ENCODE measurements around the gene LUZP4. TPM values are rescaled to one million over a fixed set of nuclear protein-coding genes. Genes with fewer than 3 reads are reported as not detected.
"Not testable (repeated sequence)": the region's sequence is repeated elsewhere in the genome, so short reads cannot be mapped to it uniquely, and the experiment has no call there.

LUZP4 gene
- polyA plus RNA-seq, 6 donors from 2014 or later = not detected

DNA sequence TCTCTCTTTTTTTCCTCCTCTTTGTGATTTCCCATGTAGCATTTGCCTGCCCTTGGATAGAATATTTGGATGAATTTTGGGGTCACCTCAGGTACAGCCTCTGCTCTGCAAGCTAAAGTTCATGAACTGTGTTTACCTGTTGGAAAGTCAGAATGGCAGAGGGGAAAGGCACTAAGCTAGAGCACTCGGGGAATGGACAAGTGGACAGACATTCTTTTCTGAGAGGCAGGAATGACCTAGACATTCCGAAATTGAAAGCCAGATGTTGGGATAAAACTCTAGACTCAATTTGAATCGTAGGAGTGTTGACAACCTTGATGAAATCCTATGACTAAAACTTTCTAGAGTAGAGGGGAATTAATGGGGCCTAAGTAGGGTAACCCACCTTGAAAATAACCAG is 56.1 kb downstream of the LUZP4 start:
- Mint-ChIP-seq H3K4me3 (no peak overlapping the region), H3K27me3 (no peaks in the 10 kb centered on the region), H3K36me3 (no peaks in the 10 kb centered on the region), H3K4me1 (no peaks in the 10 kb centered on the region), H3K27ac (no peak overlapping the region), H3K9me3 (peaks cover 0 to 8% (median 0%) of the 10 kb centered on the region in 7 donors)
- ATAC-seq (ENCODE audit: low read depth in 2 of 2) (no peak), DNase-seq (no peak)

GRCh38 chrX:115346738-115347137 is 57.2 kb downstream of the LUZP4 start:
- ATAC-seq (ENCODE audit: low read depth in 2 of 2) = not testable (repeated sequence)

GRCh38 chrX:115348446-115349225 is 59.1 kb downstream of the LUZP4 start:
- Mint-ChIP-seq H3K4me1 (no peaks in the 10 kb centered on the region), H3K27me3 (no peaks in the 10 kb centered on the region), H3K9me3 (peaks cover 0 to 8% (median 0%) of the 10 kb centered on the region in 7 donors), H3K4me3 (no peak overlapping the region), H3K36me3 (no peaks in the 10 kb centered on the region), H3K27ac (no peak overlapping the region)
- ATAC-seq (ENCODE audit: low read depth in 2 of 2) = no peak
- no peak for DNase-seq

More at GRCh38 chrX:115346738-115347137, 57.2 kb downstream of the LUZP4 start:
- H3K27ac Mint-ChIP-seq, H3K4me3 Mint-ChIP-seq, H3K36me3 Mint-ChIP-seq, DNase-seq, H3K27me3 Mint-ChIP-seq, H3K4me1 Mint-ChIP-seq, H3K9me3 Mint-ChIP-seq: not testable (repeated sequence)

GRCh38 chrX:115350711-115351381 is 61.3 kb downstream of the LUZP4 start:
- Mint-ChIP-seq H3K9me3 (peaks cover 0 to 8% (median 0%) of the 10 kb centered on the region in 7 donors), H3K36me3 (no peaks in the 10 kb centered on the region), H3K27me3 (no peaks in the 10 kb centered on the region), H3K4me3 (no peak overlapping the region), H3K4me1 (no peaks in the 10 kb centered on the region), H3K27ac (no peak overlapping the region)
- DNase-seq = no peak
- no peak for ATAC-seq (ENCODE audit: low read depth in 2 of 2)

DNA sequence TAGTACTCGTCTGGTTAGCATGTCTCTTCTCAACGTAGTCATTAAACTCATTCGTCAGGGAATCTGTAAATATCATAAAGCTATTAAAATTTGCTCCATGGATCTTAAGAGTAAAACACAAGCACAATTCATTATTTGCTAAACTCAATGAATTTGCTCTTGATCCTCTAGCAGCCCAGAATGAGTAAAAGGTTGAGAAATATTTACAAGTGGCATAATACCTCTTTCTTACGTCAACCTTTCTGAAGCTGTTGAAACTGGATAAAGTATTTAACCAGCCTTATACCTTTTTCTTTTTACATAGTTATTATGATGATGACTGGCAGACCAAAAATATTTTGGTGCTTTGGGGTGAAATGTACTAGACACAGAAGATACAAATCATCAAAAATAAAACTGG is 66.9 kb downstream of the LUZP4 start:
- ATAC-seq (ENCODE audit: low read depth in 2 of 2) = no peak
- no peaks in the 10 kb centered on the region for H3K27me3 Mint-ChIP-seq
- no peaks in the 10 kb centered on the region for H3K36me3 Mint-ChIP-seq
- H3K4me1 Mint-ChIP-seq = no peaks in the 10 kb centered on the region
- H3K4me3 Mint-ChIP-seq = no peak overlapping the region
- H3K27ac Mint-ChIP-seq = no peak overlapping the region
- no peak for DNase-seq
- H3K9me3 Mint-ChIP-seq = peaks cover 0 to 3% (median 0%) of the 10 kb centered on the region in 7 donors

Other genes with a start within 250 kb of the LUZP4 start
- not detected for gene RBMXL3, start 100.3 kb upstream of the LUZP4 start, polyA plus RNA-seq (ENCODE audit: low read depth in 6 of 6)
- gene LRCH2, start 55.6 kb upstream of the LUZP4 start, polyA plus RNA-seq (ENCODE audit: low read depth in 6 of 6) = not detected

Data from naive B cell (primary cell).